HG03378 (cell line): ENCODE data around the gene KSR1.
"Not testable (repeated sequence)": the region's sequence is repeated elsewhere in the genome, so short reads cannot be mapped to it uniquely, and the experiment has no call there.

Source experiments
- ATAC-seq: cut with Tn5 transposase; IDR thresholded peaks from one replicate; pipeline ENCODE4 v1.9.1; 2021; ENCODE audit warnings: mild to moderate bottlenecking, moderate library complexity; ENCODE audit not compliant: unreplicated experiment

The KSR1 gene

DNA sequence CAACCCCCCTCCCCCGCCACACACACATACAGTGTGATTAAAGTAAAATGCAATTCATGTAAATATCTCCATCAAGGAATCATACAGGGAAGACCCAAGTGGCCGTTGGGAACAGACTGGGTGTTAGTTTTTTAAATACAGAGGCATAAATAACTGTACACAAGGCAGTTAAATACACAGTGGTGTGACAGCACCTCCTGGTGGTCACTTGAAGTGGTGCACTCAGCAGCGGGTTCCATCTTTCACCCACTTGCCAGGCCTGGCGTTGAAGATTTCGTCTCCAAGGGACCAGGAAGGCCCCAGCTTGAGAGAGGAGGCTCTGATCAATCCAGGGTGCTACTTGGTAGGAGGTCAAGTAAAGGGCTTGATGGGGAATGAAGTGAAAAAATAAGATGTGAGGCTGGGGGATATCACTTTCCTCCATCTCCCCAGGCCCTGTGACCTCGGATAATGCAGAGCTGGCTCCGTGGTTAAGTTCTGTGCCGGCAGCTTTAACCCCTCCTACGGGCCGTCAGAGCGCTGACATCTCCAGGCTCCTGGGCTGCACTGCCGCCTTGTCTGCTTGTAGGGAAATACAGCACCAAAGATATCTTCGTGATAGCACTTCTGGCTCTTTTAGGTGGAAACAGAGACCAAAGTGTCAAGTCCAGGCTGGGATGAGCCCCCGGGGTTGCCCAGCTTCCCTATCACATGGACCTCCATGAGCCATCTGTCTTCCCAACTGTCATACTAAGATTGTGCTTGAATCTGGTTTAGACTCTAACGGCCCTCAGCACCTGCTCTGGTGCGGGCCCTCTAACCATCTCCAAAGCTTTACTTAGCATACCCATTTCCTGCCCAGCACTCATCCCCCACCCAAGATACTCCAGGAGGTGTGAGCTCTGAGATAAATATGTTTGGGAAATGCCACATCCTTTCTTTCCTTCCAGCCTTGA lies 195.4 kb downstream of the KSR1 start:
- ATAC-seq = no peak

DNA sequence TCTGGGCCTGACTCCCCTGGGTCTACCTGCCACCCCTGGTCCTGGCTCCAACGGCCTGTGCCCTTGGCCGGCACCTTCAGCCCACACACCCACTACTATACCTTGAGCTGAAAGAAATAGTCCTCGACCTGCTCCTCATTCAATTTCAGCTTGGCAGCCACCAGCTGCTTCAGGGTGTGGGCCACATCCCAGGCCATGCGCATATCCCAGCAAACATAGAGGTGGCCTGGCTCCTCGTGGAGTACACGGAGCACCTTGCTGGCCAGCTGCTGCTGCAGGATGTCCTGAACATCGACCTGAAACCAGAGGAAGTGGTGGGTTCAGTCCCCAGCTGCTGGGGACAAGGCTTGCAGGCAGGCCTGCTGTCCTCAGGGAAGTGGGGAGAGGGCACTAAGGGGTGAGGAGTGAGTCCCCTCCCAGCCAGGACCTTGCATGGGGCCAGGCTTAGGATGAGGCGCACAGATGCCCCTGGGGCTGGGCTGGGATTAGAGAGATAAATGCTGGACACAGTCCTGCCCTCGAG lies 197.3 kb downstream of the KSR1 start:
- ATAC-seq = not testable (repeated sequence)

DNA sequence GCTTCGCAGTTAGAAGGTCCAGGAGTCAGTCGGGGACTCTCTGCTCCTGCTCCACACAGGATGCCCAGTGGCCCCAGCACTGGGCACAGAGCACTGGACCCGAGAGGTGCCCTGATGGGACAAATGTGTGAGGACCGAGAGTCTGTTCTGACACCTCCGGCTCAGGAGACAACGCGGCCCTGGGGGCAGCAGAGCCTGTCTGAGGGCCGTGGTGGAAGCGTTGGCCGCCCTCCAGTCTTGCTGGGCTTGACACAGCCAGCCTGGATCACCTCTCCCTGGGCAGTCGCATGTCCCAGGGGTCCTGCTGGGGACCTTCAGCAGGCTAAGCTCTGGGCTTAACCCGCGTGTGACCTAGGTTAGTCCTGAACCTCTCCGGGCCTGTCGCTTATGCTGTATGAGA lies 197.9 kb downstream of the KSR1 start:
- ATAC-seq = peak; percentile 15

DNA sequence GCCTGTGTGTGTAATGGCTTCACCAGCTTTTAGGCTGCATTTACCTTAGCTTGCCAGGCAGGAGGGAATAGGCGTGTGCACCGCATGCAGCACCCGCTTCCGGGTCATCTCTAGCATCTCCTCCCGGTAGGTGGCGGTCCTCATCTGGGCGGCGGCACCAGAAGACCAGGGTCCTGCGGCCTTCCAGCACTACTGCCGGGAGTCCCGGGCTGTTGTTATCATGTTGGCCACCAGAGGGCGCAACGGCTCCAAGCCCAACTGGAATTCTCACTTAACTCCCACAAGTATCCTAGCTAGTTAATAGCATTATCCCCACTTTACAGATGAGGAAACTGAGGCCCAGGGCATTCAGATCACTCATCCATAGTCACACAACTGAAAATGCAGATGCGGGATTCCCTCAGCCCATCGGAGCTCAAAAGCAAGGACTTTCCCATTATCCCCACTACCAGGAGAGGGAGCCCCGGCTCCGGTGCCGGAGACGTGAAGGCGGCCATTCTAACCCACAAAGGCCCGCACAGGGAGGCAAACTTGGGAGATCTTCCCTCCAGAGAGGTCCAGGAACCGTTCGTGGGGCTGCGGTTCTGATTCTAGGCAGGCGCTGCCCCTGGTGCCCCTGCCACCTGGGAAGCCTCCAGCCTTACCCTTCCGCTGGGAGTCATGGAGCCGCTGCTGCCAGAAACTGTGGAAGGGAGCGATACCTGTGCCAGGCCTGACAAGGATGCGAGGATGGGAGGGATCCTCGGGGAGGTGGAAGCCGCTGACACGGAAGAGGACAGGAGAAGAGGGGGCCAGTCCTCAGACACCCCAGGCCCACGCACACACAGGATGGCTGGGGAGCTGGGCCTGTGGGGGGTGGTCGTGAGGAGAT lies 198.6 kb downstream of the KSR1 start:
- ATAC-seq = peak; percentile 63

DNA sequence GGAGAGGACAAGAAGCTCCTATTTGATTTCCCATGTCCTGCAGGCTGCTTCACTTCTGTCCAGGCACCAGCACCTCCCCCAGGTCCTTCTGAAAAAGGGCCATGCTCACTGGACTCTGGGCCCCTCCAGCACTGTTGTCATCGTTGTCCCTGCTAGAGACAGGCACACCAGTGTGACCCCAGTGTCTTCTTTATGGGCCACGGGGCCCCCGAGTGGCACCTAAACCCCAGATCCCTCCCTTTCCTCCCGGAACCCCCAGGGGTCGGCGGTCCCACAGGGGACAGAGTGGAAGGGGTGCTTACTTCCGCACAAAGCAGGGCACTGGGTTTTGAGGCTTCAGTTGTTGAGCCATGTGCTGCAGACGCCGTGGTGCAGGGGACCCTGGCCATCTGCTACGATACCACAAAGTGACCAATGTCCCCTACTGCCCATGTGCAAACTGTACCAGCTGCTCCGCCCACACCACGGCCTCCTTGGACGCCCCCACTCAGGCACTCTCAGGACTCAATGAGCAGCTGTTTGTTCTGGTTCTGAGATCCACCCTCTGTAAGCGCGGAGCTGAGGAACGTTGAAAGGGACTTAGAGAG lies 199.4 kb downstream of the KSR1 start:
- not testable (repeated sequence) for ATAC-seq

DNA sequence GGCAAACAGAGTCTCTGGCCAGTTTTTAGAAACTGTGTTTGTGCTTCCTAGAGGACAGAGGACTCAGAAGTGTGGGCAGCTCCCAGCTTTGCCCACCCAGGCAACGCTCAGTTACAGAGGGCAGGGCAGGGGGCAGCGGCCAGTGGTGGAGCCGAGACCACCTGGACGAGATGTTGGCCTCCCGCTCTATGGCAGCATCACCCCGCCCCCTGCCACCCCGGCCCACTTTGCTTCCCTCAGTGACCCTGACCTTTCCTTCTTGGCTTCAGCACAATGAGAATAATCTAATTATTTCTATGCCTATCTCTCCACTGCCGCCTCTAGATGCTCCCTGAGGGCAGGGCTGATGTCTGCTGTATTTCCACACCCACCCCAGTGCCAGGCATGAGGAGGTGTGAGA lies 200.4 kb downstream of the KSR1 start:
- ATAC-seq = not testable (repeated sequence)

DNA sequence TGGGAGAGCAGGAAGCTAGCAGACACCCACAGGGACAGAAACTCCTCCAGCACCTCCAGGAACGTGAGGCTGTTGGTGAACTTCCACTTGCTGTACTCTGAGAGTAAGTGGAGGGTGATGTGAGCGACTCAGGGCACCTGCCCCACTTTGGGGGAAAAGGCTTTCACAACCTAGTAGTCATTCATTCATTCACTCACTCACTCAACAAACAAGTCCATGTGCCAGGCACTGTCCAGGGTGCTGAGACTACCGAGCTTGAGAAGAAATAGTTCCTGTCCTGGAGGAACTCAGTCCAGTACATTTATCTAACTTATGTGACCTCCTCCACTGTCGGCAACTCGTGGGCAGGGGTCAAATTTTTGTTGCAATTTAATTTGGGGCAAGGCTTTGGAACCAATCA lies 201.4 kb downstream of the KSR1 start:
- no peak for ATAC-seq

DNA sequence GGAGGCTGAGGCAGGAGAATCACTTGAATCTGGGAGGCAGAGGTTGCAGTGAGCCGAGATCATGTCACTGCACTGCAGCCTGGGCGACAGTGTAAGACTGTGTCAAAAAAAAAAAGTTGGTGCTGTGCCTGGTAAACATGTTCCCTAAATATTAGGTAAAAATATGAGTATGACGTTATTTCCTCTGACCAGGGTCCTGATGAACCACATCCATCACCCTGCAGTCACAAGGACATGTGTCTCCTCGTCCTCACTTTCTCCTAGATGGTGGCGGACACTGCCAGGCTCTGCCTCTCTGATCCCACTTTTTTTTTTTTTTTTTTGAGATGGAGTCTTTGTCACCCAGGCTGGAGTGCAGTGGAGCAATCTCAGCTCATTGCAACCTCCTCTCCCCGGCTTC lies 203.4 kb downstream of the KSR1 start:
- ATAC-seq = no peak

DNA sequence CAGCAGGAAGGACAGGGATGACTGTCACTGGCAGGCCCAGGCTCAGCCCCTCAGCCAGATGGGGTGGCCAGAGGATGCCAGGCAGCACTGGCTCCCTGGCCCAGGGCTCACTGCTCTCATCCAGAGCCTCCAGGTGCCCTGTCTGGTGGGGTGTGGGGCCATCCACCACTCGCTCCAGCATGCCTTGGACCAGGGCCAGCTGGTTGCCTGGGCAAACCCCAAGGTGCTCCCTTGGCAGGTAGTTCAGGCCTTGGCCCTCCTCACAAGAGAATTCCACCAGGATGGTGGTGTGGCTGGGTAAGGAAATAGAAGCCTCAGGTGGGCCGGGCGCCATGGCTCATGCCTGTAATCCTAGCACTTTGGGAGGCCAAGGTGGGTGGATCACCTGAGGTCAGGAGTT lies 204.2 kb downstream of the KSR1 start:
- no peak for ATAC-seq

DNA sequence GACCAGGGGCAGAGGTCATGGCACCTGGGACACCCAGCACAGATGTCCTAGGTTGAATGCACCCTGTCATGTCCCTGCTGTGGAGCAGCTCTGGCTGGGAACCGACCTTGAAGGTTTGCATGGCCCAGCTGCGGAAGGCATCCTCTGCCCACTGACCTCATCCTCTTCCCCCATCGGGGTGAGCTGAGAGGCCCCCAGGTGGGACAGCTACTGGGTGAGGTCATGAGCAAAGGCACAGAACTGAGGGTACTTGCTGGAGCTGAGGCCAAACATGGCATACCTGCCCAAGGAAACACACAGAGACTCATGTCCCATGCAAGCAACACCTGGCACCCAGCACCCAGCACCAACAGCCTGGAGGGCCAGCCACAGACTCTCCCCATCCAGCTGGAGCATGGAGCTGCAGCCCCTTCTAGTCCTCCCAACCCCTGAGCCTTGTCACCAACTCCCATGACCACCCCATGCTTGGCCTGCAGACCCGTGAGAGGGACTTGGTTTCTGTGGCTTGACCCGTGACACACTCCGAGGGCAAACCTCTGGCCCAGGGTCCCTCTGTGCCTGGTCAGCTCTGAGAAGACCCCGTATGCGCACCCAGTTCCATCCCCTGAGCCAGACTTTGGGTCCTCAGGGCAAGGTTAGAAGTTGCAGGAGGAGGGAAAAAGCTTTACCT lies 207.8 kb downstream of the KSR1 start:
- no peak for ATAC-seq

DNA sequence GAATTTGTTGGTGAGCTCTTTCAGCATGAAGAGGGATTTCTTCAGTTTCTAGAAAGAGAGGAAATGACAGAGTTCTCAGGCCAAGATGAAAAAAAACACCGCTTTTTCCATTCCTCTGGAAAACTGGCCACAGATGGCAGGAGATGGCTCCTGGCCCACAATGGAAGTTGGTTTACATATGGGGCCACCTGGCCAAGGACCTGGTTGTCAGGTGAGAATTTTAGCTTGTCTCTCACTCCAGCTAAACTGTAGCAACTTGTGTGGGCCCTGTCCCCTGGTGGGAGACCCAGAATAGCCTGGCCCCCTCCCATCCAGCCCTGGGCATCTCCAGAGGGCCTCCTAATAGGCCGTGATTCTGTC lies 208.3 kb downstream of the KSR1 start:
- ATAC-seq = no peak

DNA sequence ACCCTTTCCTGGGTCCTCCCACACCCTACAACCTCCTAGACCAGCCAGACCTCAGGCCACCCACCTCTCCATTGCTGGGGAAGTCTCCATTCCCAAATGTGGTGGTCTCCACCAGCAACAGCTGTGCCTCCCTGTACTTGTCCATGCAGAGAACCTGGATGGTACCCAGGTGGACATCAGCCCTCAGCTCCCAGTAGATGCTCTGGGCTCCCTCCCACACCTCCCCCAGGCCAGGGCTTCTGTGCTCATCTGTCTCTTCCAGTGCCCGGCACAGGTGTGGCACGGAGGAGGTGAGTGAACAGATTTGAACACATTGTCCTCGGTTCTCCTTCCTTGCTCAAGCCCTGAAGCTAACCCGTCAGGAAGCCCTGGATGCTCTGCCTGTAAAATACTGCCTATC lies 209.3 kb downstream of the KSR1 start:
- no peak for ATAC-seq

DNA sequence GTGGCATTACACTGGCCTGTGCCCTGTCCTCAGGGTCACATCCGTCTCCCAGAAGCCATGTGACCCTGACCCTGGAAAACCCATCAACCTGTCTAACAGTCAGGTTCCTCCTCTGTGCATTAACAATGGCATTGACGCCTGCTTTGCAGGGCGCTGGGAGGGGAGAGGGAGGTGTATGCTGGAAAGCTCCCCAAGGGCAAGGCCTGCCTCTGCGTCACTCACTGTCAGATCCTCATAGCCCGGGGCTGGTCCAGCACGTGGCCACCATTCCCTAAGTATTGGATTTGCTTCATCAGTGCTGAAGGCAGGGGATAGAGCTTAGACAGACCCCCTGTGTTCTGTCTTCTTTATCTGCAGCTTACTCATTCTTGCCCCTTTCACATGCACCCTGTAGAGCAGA lies 210.0 kb downstream of the KSR1 start:
- not testable (repeated sequence) for ATAC-seq

DNA sequence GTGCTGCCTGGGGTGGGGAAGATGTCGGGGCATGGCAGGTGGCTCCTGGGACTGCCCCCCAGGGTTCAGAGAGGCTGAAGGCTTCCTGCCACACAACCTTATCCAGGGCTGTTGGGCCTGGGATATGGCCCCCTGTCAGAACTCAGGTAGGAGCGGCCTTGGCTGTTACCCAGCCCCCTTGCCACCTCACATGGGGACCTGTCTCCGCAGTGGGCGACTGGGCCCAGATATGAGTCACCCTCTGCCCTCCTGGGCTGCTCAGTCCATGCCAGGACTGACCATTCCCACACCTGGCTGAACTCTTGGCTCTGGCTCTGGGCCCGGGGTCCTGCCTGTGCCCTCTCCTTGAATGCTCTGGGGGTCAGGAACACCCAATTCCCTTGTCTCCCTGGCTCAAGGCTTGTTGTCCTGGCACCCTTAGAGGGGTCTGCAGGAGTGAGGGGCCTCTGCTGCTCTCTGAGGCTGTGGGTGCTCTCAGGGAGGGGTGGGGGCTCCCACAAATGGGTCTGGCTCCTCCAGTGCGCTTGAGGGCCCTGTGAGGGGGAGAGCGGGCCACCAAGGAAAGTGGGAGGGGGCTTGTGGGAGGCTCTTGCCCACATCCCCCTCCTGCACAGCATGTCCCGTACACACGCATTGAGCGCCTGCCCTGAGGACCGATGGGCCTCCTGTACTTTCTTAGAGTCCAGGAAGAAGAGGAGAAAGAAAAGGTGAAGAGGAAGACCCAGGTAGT lies 210.7 kb downstream of the KSR1 start:
- ATAC-seq = no peak

DNA sequence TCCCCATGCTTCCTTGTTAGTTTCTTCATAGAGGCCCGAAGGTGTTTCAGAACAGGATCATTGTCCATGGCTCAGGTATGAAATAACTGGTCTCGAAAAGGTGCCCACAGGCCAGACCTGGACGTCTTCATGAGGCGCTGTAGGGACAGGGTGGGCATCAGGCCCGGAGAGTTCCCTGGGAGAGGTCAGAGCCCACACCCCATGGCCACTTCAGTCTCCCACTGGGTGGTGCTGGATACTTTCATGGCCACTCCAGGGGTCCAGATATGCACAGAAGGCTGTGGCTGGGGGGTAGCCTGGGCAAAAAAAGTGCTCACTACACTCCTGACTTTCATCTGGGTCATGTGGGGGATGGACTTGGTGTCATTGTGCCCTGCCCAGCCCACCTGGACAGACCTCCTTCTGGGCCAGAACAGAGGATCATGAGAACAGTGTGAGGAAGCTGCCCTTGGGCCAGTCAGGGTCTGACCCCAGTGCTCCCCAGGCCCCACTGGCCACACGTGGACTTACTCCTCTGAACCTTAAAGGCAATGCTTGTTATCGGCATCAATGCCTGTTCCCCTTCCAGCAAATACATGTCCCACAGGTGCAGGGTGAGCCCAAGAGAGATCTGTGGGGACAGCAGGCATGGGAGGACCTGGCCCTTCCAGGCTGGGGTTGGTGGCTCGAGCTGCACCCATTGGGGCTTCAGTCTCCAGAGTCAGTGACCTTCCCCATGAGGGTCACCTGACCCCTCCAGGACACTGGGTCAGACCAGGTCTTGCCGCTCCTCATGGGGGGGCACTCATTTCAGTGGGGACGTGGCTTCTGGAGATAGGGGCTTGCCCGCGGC lies 211.6 kb downstream of the KSR1 start:
- no peak for ATAC-seq

DNA sequence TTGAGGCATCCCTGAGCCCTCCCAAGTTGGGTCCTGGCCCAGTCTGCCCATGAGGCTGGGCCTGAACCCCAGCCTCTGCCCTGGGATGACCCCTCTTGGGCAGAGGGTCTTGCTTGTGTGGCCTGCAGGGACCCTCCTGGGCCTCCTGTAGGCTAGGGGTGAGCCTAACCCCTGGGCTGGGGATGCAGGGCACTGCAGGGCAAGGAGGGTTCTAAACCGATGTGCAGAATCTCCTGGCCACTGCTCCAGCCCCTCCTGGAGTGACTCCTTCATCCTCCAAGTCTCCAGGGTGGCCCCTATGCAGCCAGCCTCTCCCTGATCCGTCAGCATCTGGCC lies 212.2 kb downstream of the KSR1 start:
- ATAC-seq = no peak

DNA sequence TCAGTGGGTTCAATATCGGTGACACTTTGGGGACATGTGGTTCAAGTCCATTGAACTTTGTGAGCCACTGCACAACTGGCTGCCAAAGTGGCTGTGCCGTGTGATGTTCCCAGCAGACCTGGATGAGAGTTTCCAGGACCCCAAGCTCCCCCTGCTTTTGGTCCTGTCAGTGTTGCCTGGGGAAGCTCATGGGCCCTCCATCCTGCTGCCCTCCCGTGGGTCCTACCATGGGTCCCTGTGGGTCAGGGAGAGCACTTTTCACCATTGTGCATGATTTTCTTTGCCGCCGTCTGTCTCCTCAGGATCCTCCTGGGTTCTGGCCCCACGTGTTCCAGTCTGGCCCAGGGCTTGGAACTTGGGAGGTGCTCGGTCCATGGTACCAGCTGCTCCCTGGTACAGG lies 212.9 kb downstream of the KSR1 start:
- no peak for ATAC-seq

DNA sequence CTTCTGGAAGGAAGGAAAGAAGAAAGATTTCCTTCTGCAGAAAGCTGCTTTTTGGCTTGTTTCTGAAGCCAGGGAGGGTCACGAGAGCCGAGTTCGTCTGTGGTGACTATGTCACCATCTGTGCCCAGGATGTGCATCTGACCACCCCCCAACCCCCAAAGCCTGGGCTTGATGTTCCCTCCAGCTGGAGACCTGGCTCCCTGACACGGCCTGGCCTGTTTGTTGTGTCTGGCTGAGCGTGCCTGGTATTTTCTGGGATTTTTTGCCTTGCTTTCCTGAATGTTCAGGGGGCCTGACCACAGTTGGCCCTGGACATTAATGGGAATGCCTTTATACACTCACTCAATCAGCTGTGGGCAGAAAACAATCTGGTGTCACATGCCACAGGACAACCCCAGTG lies 213.6 kb downstream of the KSR1 start:
- no peak for ATAC-seq

DNA sequence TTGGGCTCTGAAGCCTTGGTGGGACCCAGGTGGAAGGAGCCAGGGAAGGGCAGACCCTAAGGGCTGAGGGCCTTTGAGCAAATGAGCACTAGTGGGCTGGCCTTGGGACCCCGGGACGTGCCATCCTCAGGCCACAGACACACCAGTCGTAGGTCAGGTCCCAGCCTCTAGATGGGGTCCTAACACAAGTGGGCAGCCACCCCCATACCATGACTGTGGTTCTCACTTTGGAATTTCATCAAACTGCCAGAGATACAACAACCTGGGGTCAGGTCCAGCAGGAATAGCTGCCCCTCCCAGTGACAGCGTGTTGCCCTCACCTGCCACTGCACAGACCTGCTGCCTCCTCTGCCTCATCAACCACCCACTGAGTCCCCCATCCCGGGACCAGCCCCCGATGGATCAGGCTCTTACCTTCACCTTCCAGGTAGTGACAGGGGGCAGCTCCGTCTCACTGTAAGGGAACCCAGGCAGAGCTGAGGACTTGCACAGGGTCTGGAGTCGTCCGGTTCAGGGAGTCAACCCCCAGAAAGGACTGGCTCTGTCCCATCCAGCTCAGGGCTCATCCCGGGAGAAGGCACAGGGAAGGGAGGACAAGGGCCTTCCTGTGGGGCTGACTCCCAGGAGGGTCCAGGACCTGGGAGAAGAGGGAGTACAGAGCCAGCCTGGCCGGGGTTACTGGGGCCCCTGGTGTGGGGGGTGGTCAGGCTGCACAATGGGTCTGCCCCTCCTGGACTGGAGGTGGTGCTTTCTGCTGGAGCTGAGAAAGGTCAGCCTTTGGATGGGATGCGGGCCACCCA lies 214.7 kb downstream of the KSR1 start:
- ATAC-seq = no peak
